Measurements from ENCODE around the gene ZNF618.
"Not testable (repeated sequence)": the region's sequence is repeated elsewhere in the genome, so short reads cannot be mapped to it uniquely, and the experiment has no call there.

ZNF618 gene

GRCh38 chr9:114069476-114070187 is 193.5 kb downstream of the ZNF618 start:
- DNase-seq: no peak

- no peak for DNase-seq
These were observed 194.3 kb downstream of the ZNF618 start for GRCh38 chr9:114070188-114071103.

DNA sequence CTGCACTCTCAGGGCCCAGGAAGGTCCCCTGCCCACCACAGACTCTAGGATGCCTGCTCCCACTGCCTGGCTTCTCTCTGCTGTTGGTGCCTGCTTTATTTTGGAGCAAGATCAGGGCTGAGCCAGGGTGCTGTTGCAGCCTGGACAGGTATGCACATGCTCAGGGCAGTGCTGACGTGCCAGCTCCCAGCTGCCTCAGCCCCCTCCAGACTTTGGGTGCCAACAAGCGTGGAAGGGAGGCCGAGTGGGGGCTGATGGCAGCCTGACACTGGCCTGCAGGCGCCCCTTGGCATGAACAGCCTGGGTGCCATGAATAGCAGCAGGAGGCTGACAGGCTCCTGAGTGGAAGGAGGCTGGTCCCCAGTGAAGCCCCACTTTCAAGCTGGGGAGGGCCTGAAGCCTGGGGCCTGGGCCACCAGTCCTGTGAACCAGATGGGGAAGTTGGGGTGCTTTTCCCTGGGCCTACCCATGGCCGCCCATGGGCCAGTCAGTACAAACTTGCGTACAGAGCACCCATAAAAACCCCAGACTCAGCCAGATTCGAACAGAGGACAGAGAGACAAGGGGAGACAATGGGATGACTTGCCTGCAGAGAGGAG is 195.2 kb downstream of the ZNF618 start:
- no peak for DNase-seq

DNA sequence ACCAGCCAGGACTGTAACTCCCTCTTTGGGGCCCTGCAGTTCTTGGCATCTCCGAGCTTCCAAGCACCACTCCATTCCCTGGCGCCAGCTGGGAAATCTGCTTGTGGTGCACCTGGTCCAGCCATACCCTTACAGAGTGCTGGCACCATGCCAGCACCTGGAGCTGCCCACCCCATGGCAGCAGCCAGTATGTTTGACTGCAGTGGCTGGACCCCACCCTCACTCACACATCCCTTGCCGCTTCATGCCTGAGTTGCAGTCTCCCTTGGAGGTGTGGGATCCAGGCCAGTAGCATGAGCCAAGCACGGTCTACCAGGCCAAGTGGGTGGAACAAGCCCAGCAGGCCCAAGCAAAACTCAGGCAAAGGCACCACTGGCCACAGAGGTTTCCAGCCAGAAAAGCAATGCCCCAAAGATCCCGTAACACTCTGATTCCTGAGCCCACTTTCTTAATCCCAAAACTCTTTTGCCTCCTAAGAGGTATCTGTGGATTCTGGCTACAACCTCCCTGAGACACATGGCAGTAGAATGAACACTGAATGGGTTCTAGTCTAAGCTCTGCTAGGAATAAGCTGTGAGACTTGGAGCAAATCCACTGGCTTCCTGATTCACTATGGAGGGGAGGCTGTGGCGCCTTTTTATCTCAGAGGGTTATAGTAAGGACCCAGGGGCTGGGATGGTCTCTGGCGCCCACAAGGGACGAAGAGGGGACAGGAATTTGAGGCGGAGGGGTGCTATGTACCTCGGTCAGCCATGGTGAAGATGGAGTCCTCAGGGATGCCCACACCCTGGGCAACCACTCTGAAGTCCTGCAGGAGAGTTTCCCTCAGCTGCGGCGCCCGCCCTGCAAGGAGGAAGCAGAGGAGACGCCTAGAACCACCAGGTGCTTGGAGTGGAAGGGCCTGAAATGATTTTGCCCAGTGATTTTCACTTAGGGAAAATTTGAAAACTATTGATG is 196.4 kb downstream of the ZNF618 start:
- DNase-seq: no peak

- DNase-seq: no peak
These were observed 199.5 kb downstream of the ZNF618 start for GRCh38 chr9:114075602-114076001.

- DNase-seq: no peak
These were observed 200.4 kb downstream of the ZNF618 start for GRCh38 chr9:114076237-114077161.

GRCh38 chr9:114077162-114077837 is 201.2 kb downstream of the ZNF618 start:
- DNase-seq: no peak

DNA sequence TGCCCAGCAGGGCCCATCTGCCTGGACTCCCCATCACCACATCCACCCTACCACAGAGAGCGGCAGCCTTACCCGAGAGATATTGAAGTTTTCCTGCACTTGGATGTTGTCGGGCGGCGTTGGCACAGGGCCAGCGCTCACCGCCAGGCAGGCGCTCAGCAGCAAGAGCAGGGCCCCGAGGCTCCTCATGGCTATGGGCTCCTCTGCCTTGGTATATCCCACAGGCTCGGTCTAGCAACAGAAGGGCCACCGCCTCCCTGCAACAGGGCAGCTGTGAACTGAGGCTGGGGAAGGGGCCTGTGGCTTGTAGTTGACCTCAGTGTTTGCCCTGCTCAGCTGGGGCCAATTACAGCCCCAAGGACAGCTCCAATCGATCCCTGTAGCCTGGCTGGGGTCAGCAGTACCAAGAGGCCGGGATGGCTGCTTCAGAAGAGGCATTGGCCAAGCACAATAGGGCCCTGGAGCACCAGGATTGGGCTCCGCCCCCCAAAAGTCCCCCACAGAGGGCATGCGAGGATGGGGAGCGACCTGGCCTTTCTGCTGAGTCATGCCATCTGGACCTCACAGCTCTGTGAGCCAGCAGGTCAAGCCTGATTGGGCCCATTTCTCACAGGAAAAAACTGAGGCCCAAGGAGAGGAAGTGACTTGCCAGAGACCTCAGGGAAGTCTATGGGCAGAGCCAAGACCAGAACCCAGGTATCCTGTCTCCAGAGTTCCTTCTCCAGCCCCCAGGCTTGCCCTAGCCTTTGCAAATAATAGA is 202.1 kb downstream of the ZNF618 start, which contains the start of gene AMBP:
TSS of gene AMBP (minus strand) at position 280 of the 760 bp plus-strand sequence. CDS start at position 189, 91 bp downstream.
- no peak for DNase-seq

DNA sequence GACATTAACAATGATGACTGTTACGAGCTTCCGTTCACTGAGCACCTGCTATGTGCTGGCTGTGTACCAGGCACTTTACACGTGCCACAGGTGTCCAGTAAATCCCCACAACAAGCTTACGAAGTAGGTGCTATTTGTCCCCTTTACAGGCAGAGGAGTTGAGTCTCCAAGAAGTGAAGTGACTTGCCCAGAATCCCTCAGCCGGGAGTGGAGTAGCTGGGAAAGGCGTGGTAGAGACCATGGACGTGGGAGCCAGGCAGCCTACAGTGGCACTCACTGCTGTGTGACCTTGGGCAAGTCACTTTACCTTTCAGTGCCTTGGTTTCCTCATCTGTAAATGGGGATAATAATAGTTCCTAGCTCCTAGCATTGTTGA is 202.7 kb downstream of the ZNF618 start:
- DNase-seq: no peak

DNA sequence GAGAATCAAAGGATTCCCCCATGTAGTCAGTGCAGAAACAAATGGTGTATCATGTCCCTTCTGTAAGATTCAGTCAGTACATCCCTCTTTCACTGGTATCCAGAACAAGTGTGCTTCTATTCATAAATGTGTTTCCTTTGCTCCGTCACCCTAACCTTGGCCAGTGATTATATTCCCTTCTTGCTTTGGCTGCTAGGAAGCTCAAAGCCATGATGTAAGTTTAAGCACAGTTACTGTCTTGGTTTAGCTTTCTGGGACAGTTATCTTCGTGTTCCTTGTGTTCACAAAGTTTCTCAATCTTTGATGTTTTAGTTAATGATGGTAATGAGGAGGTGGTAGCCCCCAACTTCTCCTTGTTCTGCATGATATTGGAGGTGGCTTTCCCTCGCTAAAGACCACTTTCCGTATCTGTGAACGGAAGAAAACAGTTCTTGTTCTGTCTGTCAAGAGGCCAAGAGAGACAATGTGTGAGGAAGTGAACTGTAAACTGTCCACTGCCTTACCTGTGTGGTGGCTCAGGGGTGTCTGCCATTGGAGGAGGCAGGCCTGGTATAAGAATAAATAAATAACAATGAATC is 204.2 kb downstream of the ZNF618 start:
- DNase-seq: no peak

DNA sequence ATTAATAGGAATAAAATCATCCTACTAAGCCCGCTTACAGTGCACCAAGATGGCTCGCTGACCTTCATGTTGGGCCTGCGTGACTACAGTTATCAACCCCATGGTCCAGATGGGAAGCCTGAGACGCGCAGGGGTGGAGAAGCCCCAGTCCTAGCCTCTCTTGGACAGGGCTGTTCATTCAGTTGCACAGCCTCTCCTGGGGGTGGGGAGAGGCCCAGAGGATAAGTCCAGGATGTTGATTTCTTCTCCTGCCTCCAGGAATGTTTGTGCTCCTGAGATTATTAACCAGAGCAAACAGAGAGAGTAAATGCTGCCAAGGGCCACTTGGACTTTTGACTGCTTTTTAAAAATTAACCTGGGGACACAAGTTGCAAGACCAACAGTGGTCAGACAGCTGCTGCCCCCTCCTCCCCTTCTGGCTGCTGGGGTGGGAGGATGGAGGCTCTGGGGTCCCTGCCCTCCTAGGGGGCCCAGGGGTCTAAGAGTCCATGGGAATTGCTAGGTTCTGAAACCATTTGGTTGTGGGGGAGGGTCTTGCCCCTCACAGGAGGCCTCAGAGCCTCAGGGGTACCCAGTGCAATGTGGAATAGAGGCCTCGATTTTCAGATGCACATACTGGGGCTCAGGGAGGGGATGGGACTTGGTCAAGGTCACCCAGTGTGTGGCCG is 204.8 kb downstream of the ZNF618 start:
- no peak for DNase-seq

GRCh38 chr9:114081441-114082016 is 205.4 kb downstream of the ZNF618 start:
- DNase-seq: no peak

GRCh38 chr9:114082017-114082762 is 206.1 kb downstream of the ZNF618 start:
- peak; percentile 15 to 39 for DNase-seq

DNA sequence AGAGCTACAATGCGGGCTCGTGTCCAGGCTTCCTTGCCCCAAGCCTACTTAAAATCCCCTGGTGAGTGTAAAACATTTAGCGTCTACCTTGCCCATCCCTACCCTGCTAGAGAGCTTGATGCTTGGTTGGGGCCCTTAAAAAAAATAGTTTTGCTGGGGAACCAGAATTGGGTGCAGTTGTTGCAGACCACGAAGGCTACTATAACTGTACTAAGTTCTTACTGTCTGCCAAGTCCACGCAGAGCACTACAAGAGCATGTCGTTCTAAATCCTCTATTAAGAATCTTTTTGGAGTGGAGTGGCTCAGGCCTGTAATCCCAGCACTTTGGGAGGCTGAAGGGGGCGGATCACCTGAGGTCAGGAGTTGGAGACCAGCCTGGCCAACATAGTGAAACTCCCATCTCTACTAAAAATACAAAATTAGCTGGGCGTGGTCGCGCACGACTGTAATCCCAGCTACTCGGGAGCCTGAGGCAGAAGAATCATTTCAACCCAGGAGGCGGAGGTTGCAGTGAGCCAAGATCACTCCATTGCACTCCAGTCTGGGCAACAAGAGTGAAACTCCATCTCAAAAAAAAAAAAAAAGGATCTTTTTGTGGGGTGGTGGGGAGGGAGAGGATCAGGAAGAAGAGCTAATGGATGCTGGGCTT is 206.8 kb downstream of the ZNF618 start:
- DNase-seq: not testable (repeated sequence)

- DNase-seq: no peak
These were observed 207.6 kb downstream of the ZNF618 start for GRCh38 chr9:114083666-114084065.

GRCh38 chr9:114084282-114085073 is 208.4 kb downstream of the ZNF618 start:
- DNase-seq: no peak
